HCT116 (cell line): Measurements from ENCODE around the gene GPHN. TPM values are rescaled to one million over a fixed set of nuclear protein-coding genes. Genes with fewer than 3 reads are reported as not detected.

ENCODE experiments used
- ATAC-seq: fragments of 200-7000 bp; cut with Tn5 transposase; 2 replicates; pipeline ENCODE4 v1.9.1; 2020; ENCODE audit warnings: mild to moderate bottlenecking, moderate library complexity
- BruUV-seq: library from RNA; stranded (reverse); fragments of 400-500 nt; replicated peaks from 2 replicates; lab custom pipeline; 2021; lab: Mats Ljungman, UMichigan
- CTCF ChIA-PET: fragments of 300-600 bp; sonication (Branson Sonifier 250); formaldehyde crosslinking; loops from one replicate; lab custom pipeline; 2021; ENCODE audit warnings: antibody characterized with exemption; lab: Charles Lee
- POLR2A ChIA-PET: fragments of 300-600, 350-600 bp; sonication (Branson Sonifier 250); formaldehyde crosslinking; loops from one replicate; lab custom pipeline; 2021; ENCODE audit warnings: antibody characterized with exemption; lab: Charles Lee
- RAD21 ChIA-PET, 2 experiments: fragments of 300-600 bp; sonication (Branson Sonifier 250); formaldehyde crosslinking; loops; one replicate each; lab custom pipeline; 2023; ENCODE audit warnings: low total read pairs in 2 of 2; ENCODE audit not compliant: uncharacterized antibody in 2 of 2, unreplicated experiment in 2 of 2, low non-redundant PET in 1 of 2; lab: Charles Lee
- DNase-seq: peaks from one replicate; pipeline ENCODE4 v3.0.0-alpha.2; 2010; ENCODE audit warnings: low read depth, low spot score
- H2AFZ ChIP-seq: fragments of 200-600 bp; shearing (Covaris generic), sonication (generic); 2 replicates; pipeline ENCODE4 v1.6.1; 2017; ENCODE audit warnings: low read depth, mixed run types, mixed read lengths, antibody characterized with exemption, low read length; ENCODE audit not compliant: poor library complexity, severe bottlenecking
- H3K27ac ChIP-seq: 2 replicates; pipeline ENCODE4 v1.5.1; 2012; ENCODE audit warnings: low read depth, low read length
- H3K27me3 ChIP-seq: fragments of 200-600 bp; sonication (generic); 2 replicates; pipeline ENCODE4 v1.6.1; 2016; ENCODE audit warnings: mixed run types, low read length, mixed read lengths; ENCODE audit not compliant: insufficient read depth
- H3K36me3 ChIP-seq, 2 experiments: fragments of 200-500 bp in 1 of 2; fragments of 200-600 bp in 1 of 2; sonication (Bioruptor generic) in 1 of 2; sonication (generic) in 1 of 2; 2 replicates each; pipeline versions ENCODE4 v1.5.1 to v1.6.1; 2014 to 2016; ENCODE audit warnings: low read length in 2 of 2, inconsistent platforms in 1 of 2, mixed read lengths in 1 of 2, mixed run types in 1 of 2; ENCODE audit not compliant: insufficient read depth in 2 of 2, control insufficient read depth in 1 of 2
- H3K4me1 ChIP-seq, 2 experiments: fragments of 200-600 bp in 1 of 2; sonication (generic) in 1 of 2; 2 replicates each; pipeline versions ENCODE4 v1.5.1 to v1.6.1; 2012 to 2017; ENCODE audit warnings: low read length in 2 of 2, inconsistent platforms in 1 of 2, mild to moderate bottlenecking in 1 of 2, mixed read lengths in 1 of 2, mixed run types in 1 of 2, moderate library complexity in 1 of 2; ENCODE audit not compliant: insufficient read depth in 2 of 2, control insufficient read depth in 1 of 2
- H3K4me2 ChIP-seq: fragments of 200-600 bp; sonication (generic); 2 replicates; pipeline ENCODE4 v1.6.1; 2017; ENCODE audit warnings: mixed run types, low read length, mixed read lengths
- H3K4me3 ChIP-seq, 2 experiments: fragments of 200-600 bp in 1 of 2; sonication (generic) in 1 of 2; replicated peaks in 1 of 2; 2 replicates each; pipeline ENCODE4 v1.5.1; 2011 to 2016; ENCODE audit warnings: low read length in 2 of 2, control low read depth in 1 of 2, low read depth in 1 of 2, mild to moderate bottlenecking in 1 of 2, mixed read lengths in 1 of 2, mixed run types in 1 of 2
- H3K79me2 ChIP-seq: fragments of 200-600 bp; sonication (generic); 2 replicates; pipeline ENCODE4 v1.6.1; 2017; ENCODE audit warnings: mild to moderate bottlenecking, mixed run types, low read length, moderate library complexity, mixed read lengths; ENCODE audit not compliant: insufficient read depth
- H3K9ac ChIP-seq: fragments of 200-600 bp; sonication (generic); 2 replicates; pipeline ENCODE4 v1.6.1; 2016; ENCODE audit warnings: low read length, mixed read lengths
- H3K9me2 ChIP-seq: fragments of 200-600 bp; sonication (generic), shearing (Covaris generic); 2 replicates; pipeline ENCODE4 v1.6.1; 2017; ENCODE audit warnings: mixed run types, mild to moderate bottlenecking, moderate library complexity; ENCODE audit not compliant: insufficient read depth
- H3K9me3 ChIP-seq, 2 experiments: fragments of 200-500 bp in 1 of 2; fragments of 200-600 bp in 1 of 2; sonication (Bioruptor generic) in 1 of 2; sonication (generic) in 1 of 2; 2 replicates each; pipeline ENCODE4 v1.6.1; 2014 to 2017; ENCODE audit warnings: low read length in 2 of 2, mixed read lengths in 2 of 2, inconsistent platforms in 1 of 2, low read depth in 1 of 2, mild to moderate bottlenecking in 1 of 2, mixed run types in 1 of 2, moderate library complexity in 1 of 2; ENCODE audit not compliant: control insufficient read depth in 1 of 2, insufficient read depth in 1 of 2
- H4K20me1 ChIP-seq: fragments of 200-600 bp; sonication (generic), shearing (Covaris generic); 2 replicates; pipeline ENCODE4 v1.6.1; 2017; ENCODE audit warnings: mixed run types, mild to moderate bottlenecking, moderate library complexity; ENCODE audit not compliant: insufficient read depth
- CBX3 ChIP-seq: IDR thresholded peaks from 2 replicates; pipeline ENCODE4 v1.6.1; 2012; ENCODE audit warnings: low read depth
- CEBPB ChIP-seq: IDR thresholded peaks from 2 replicates; pipeline ENCODE4 v1.6.1; 2012; ENCODE audit warnings: low read depth
- ELF1 ChIP-seq: IDR thresholded peaks from 2 replicates; pipeline ENCODE4 v1.6.1; 2012; ENCODE audit warnings: low read depth, borderline replicate concordance
- EZH2 ChIP-seq: fragments of 200-600 bp; sonication (generic); IDR thresholded peaks from 2 replicates; pipeline ENCODE4 v1.6.1; 2017; ENCODE audit warnings: antibody characterized with exemption, mixed run types
- EZH2phosphoT487 ChIP-seq: fragments of 200-600 bp; IDR thresholded peaks from 2 replicates; pipeline ENCODE4 v1.6.1; 2018; ENCODE audit warnings: antibody characterized with exemption, borderline replicate concordance
- JUND ChIP-seq: IDR thresholded peaks from 2 replicates; pipeline ENCODE4 v1.6.1; 2012
- POLR2A ChIP-seq: IDR thresholded peaks from 2 replicates; pipeline ENCODE4 v1.7.0; 2011; ENCODE audit warnings: borderline replicate concordance; ENCODE audit not compliant: insufficient read depth, insufficient read length; ENCODE audit errors: extremely low read depth
- POLR2AphosphoS5 ChIP-seq: IDR thresholded peaks from 2 replicates; pipeline ENCODE4 v1.6.1; 2011; ENCODE audit warnings: mild to moderate bottlenecking, low read depth, low read length, moderate library complexity
- RAD21 ChIP-seq: IDR thresholded peaks from 2 replicates; pipeline ENCODE4 v1.6.1; 2012; ENCODE audit warnings: low read depth, mild to moderate bottlenecking
- SIN3A ChIP-seq: IDR thresholded peaks from 2 replicates; pipeline ENCODE4 v1.6.1; 2012; ENCODE audit warnings: low read depth
- SP1 ChIP-seq: IDR thresholded peaks from 2 replicates; pipeline ENCODE4 v1.6.1; 2012; ENCODE audit warnings: low read depth
- SRF ChIP-seq: IDR thresholded peaks from 2 replicates; pipeline ENCODE4 v1.6.1; 2012; ENCODE audit warnings: low read depth
- TCF7L2 ChIP-seq: IDR thresholded peaks from 2 replicates; pipeline ENCODE4 v1.7.0; 2011; ENCODE audit warnings: borderline replicate concordance, inconsistent platforms; ENCODE audit not compliant: insufficient read depth, insufficient read length; ENCODE audit errors: extremely low read depth
- ZFX ChIP-seq: fragments of 450-650 bp; IDR thresholded peaks from 2 replicates; pipeline ENCODE4 v1.6.1; 2017
- ZNF274 ChIP-seq: fragments of 200-500 bp; sonication (Bioruptor generic); IDR thresholded peaks from 2 replicates; pipeline ENCODE4 v1.6.1; 2014; ENCODE audit warnings: mild to moderate bottlenecking, low read depth, low read length, inconsistent platforms
- intact Hi-C: fragments of 100-400 bp; cut with micrococcal nuclease; formaldehyde crosslinking; loops from 2 replicates; pipeline ENCODE4 v1.10.0; 2022
- total RNA-seq: library from RNA; stranded (reverse); gene quantifications from one replicate; pipeline ENCODE4 v1.2.1, GENCODE V29; 2021; ENCODE audit not compliant: unreplicated experiment
- TF ChIP-seq, protein P1 (sequence below): IDR thresholded peaks from 2 replicates; pipeline ENCODE4 v1.6.1; 2011; ENCODE audit warnings: mild to moderate bottlenecking, low read length, moderate library complexity; ENCODE audit not compliant: insufficient replicate concordance; ENCODE audit errors: extremely low read depth
- TF ChIP-seq, protein P2 (sequence below): IDR thresholded peaks from 2 replicates; pipeline ENCODE4 v1.6.1; 2012
- TF ChIP-seq, protein P3 (sequence below), 3 experiments: fragments of 200-600 bp in 1 of 3; sonication (generic) in 1 of 3; IDR thresholded peaks in 2 of 3; conservative IDR thresholded peaks in 1 of 3; 2 replicates each; pipeline ENCODE4 v1.5.1; 2012 to 2017; ENCODE audit warnings: low read depth in 2 of 3, low read length in 2 of 3, antibody characterized with exemption in 1 of 3, borderline replicate concordance in 1 of 3, control low read depth in 1 of 3, mild to moderate bottlenecking in 1 of 3, mixed read lengths in 1 of 3, mixed run types in 1 of 3, moderate library complexity in 1 of 3; ENCODE audit not compliant: insufficient read depth in 1 of 3
- TF ChIP-seq, protein P4 (sequence below): IDR thresholded peaks from 2 replicates; pipeline ENCODE4 v1.6.1; 2012; ENCODE audit warnings: low read depth

The GPHN gene
- total RNA-seq, 1 experiment from 2014 or later = 43.8 TPM

DNA sequence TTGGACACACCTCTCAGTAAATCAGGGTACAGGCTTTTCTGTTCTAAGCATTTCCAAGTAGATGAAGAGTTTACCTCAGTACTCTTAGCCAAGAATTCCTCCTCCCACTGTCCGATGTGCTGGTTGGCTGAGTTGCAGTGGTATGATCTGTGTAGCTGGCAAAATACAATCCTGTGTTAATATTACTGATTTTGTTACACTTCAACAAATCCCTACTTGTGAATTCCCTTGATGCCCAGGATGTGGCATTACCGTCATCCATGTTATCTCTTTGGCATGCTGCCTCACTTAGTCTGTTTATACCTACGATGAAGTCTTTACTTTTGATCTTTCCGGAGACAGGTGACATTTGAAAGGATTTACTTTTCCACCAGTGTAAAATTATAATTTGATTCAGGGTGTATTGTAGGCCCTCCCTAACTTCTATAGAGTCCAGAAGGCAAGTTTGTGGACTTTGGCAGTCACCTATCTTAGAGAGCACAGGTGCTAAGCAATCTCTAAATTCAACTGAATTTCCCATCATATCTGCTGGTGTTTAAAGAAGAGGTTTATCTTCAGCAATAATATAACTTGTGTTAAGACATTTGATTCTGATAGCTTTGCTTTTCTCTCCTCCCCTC lies 11.6 kb upstream of the GPHN start:
- intact Hi-C loops = loop anchor here (5.0 to 10.0 kb wide), 2 partner anchors 249 to 621 kb away; no protein-coding TSS in a partner anchor
- BruUV-seq = no TSS peak
- TF ChIP-seq SRF (no peak), EZH2 (no peak), CBX3 (no peak), POLR2A (no peak), POLR2AphosphoS5 (no peak), SIN3A (no peak), ZNF274 (no peak), JUND (no peak), CEBPB (no peak), ZFX (no peak), RAD21 (no peak), TCF7L2 (no peak), EZH2phosphoT487 (no peak), ELF1 (no peak), SP1 (no peak)
- TF ChIP-seq, protein P1, sequence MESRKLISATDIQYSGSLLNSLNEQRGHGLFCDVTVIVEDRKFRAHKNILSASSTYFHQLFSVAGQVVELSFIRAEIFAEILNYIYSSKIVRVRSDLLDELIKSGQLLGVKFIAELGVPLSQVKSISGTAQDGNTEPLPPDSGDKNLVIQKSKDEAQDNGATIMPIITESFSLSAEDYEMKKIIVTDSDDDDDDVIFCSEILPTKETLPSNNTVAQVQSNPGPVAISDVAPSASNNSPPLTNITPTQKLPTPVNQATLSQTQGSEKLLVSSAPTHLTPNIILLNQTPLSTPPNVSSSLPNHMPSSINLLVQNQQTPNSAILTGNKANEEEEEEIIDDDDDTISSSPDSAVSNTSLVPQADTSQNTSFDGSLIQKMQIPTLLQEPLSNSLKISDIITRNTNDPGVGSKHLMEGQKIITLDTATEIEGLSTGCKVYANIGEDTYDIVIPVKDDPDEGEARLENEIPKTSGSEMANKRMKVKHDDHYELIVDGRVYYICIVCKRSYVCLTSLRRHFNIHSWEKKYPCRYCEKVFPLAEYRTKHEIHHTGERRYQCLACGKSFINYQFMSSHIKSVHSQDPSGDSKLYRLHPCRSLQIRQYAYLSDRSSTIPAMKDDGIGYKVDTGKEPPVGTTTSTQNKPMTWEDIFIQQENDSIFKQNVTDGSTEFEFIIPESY = no peak
- TF ChIP-seq, protein P2, sequence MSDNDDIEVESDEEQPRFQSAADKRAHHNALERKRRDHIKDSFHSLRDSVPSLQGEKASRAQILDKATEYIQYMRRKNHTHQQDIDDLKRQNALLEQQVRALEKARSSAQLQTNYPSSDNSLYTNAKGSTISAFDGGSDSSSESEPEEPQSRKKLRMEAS = no peak
- TF ChIP-seq, protein P3, sequence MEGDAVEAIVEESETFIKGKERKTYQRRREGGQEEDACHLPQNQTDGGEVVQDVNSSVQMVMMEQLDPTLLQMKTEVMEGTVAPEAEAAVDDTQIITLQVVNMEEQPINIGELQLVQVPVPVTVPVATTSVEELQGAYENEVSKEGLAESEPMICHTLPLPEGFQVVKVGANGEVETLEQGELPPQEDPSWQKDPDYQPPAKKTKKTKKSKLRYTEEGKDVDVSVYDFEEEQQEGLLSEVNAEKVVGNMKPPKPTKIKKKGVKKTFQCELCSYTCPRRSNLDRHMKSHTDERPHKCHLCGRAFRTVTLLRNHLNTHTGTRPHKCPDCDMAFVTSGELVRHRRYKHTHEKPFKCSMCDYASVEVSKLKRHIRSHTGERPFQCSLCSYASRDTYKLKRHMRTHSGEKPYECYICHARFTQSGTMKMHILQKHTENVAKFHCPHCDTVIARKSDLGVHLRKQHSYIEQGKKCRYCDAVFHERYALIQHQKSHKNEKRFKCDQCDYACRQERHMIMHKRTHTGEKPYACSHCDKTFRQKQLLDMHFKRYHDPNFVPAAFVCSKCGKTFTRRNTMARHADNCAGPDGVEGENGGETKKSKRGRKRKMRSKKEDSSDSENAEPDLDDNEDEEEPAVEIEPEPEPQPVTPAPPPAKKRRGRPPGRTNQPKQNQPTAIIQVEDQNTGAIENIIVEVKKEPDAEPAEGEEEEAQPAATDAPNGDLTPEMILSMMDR (IDR thresholded peaks at IDR 0.05 in 2 of 3, conservative IDR thresholded peaks at IDR 0.05 in 1 of 3; ENCODE audit: borderline replicate concordance in 1 of 3, insufficient read depth in 1 of 3, low read depth in 2 of 3, low read length in 2 of 3) = no peak
- TF ChIP-seq, protein P4, sequence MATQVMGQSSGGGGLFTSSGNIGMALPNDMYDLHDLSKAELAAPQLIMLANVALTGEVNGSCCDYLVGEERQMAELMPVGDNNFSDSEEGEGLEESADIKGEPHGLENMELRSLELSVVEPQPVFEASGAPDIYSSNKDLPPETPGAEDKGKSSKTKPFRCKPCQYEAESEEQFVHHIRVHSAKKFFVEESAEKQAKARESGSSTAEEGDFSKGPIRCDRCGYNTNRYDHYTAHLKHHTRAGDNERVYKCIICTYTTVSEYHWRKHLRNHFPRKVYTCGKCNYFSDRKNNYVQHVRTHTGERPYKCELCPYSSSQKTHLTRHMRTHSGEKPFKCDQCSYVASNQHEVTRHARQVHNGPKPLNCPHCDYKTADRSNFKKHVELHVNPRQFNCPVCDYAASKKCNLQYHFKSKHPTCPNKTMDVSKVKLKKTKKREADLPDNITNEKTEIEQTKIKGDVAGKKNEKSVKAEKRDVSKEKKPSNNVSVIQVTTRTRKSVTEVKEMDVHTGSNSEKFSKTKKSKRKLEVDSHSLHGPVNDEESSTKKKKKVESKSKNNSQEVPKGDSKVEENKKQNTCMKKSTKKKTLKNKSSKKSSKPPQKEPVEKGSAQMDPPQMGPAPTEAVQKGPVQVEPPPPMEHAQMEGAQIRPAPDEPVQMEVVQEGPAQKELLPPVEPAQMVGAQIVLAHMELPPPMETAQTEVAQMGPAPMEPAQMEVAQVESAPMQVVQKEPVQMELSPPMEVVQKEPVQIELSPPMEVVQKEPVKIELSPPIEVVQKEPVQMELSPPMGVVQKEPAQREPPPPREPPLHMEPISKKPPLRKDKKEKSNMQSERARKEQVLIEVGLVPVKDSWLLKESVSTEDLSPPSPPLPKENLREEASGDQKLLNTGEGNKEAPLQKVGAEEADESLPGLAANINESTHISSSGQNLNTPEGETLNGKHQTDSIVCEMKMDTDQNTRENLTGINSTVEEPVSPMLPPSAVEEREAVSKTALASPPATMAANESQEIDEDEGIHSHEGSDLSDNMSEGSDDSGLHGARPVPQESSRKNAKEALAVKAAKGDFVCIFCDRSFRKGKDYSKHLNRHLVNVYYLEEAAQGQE = no peak
- no peaks in the 10 kb centered on the region for H4K20me1 ChIP-seq
- no peaks in the 10 kb centered on the region for H3K79me2 ChIP-seq
- no peak overlapping the region for H3K4me3 ChIP-seq
- no peaks in the 10 kb centered on the region for H3K9me3 ChIP-seq
- H3K4me1 ChIP-seq = no peaks in the 10 kb centered on the region
- H3K9me2 ChIP-seq = no peaks in the 10 kb centered on the region
- DNase-seq (no peak), ATAC-seq (no peak)
- no peak overlapping the region for H3K9ac ChIP-seq
- no peak overlapping the region for H2AFZ ChIP-seq
- POLR2A ChIA-PET = no interaction called here
- no peak overlapping the region for H3K4me2 ChIP-seq
- RAD21 ChIA-PET = interaction anchor here in 1 of 2 experiments (0.7 kb wide), 1 partner anchor 67 kb away, joined by 3 read pairs; no protein-coding TSS in a partner anchor
- H3K36me3 ChIP-seq = no peaks in the 10 kb centered on the region
- no peaks in the 10 kb centered on the region for H3K27me3 ChIP-seq
- no peak overlapping the region for H3K27ac ChIP-seq
- CTCF ChIA-PET = no interaction called here
